SU-DHL-6 (cell line): Measurements from ENCODE around the gene AHSA1.

Source experiments
- H2AFZ ChIP-seq: fragments of 200-600 bp; sonication (generic); 2 replicates; pipeline ENCODE4 v1.6.1; 2014; ENCODE audit warnings: low read depth, mild to moderate bottlenecking, moderate library complexity, mixed read lengths, antibody characterized with exemption, low read length; ENCODE audit not compliant: severe bottlenecking
- H3F3A ChIP-seq: fragments of 200-600 bp; shearing (Covaris generic); 2 replicates; pipeline ENCODE4 v1.6.0; 2016; ENCODE audit warnings: antibody characterized with exemption, mild to moderate bottlenecking; ENCODE audit not compliant: insufficient read depth
- H3K27ac ChIP-seq: fragments of 200-600 bp; sonication (generic); 2 replicates; pipeline ENCODE4 v1.5.1; 2016; ENCODE audit warnings: low read depth, mild to moderate bottlenecking, low read length, moderate library complexity, mixed read lengths
- H3K27me3 ChIP-seq: fragments of 200-600 bp; sonication (generic), shearing (Covaris generic); 2 replicates; pipeline ENCODE4 v1.6.0; 2014; ENCODE audit warnings: mild to moderate bottlenecking, low read length
- H3K36me3 ChIP-seq: fragments of 200-600 bp; sonication (generic); 2 replicates; pipeline ENCODE4 v1.6.1; 2014; ENCODE audit warnings: mild to moderate bottlenecking, low read length, mixed read lengths
- H3K4me2 ChIP-seq: fragments of 300-600, 200-600 bp; shearing (Covaris generic), sonication (generic); 2 replicates; pipeline ENCODE4 v1.6.0; 2014; ENCODE audit warnings: low read length, low read depth, mild to moderate bottlenecking; ENCODE audit not compliant: poor library complexity, severe bottlenecking
- H3K4me3 ChIP-seq: fragments of 200-600 bp; sonication (generic); 2 replicates; pipeline ENCODE4 v1.5.1; 2014; ENCODE audit warnings: antibody characterized with exemption, low read length, mild to moderate bottlenecking, mixed read lengths; ENCODE audit not compliant: insufficient read depth, poor library complexity, severe bottlenecking
- H3K79me2 ChIP-seq: fragments of 200-600 bp; sonication (generic); 2 replicates; pipeline ENCODE4 v1.6.1; 2014; ENCODE audit warnings: mild to moderate bottlenecking, low read length, moderate library complexity; ENCODE audit not compliant: insufficient read depth
- H3K9ac ChIP-seq: fragments of 200-600 bp; sonication (generic); 2 replicates; pipeline ENCODE4 v1.7.0; 2014; ENCODE audit warnings: mild to moderate bottlenecking, low read length
- H3K9me2 ChIP-seq: fragments of 200-600 bp; sonication (generic); replicated peaks from 2 replicates; pipeline ENCODE4 v1.6.1; 2014; ENCODE audit warnings: low read length; ENCODE audit not compliant: insufficient read depth
- H3K9me3 ChIP-seq: fragments of 200-600 bp; sonication (generic); 2 replicates; pipeline ENCODE4 v1.6.1; 2014; ENCODE audit warnings: low read length, mixed read lengths; ENCODE audit not compliant: insufficient read depth
- H4K20me1 ChIP-seq: fragments of 200-600 bp; sonication (generic); 2 replicates; pipeline ENCODE4 v1.6.1; 2014; ENCODE audit warnings: low read depth, mild to moderate bottlenecking, antibody characterized with exemption, low read length, moderate library complexity, mixed read lengths
- CTCF ChIP-seq: fragments of 200-600 bp; sonication (generic); IDR thresholded peaks from one replicate; pipeline ENCODE4 v1.5.1; 2017; ENCODE audit warnings: antibody characterized with exemption, mild to moderate bottlenecking, low read length, moderate library complexity; ENCODE audit not compliant: insufficient read depth, poor library complexity, severe bottlenecking
- EZH2phosphoT487 ChIP-seq: fragments of 200-600 bp; sonication (generic), shearing (Covaris generic); conservative IDR thresholded peaks from 2 replicates; pipeline ENCODE4 v1.6.1; 2018; ENCODE audit warnings: mild to moderate bottlenecking, antibody characterized with exemption, low read length, moderate library complexity, mixed read lengths

The AHSA1 gene

DNA sequence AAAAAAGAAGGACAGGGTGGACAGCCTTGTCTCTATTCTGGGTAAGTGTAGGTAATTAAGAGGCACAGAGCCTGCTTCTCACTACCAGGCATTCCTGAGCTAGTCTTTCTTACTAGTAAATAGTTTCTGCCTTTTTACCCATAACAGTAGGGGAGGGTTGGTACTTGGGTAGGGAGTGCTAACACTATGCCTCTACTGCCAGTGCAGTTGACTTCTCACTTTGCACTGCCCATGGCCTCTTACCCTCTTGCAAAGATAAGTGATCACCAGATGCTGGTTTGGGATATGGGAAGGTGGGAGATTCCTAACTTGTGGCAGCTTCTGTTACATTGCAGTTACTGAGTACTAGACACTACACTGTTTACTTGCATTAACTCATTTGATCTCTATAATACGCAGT lies 11.6 kb downstream of the AHSA1 start:
- Histone ChIP-seq H3K4me2 (no peak overlapping the region), H3K36me3 (peaks cover 15% of the 10 kb centered on the region; the same call in 1 of the 2 replicates), H2AFZ (no peak overlapping the region), H3K27ac (no peak overlapping the region), H3K9me3 (no peaks in the 10 kb centered on the region), H3K9ac (no peak overlapping the region), H4K20me1 (no peaks in the 10 kb centered on the region), H3F3A (peaks cover 13% of the 10 kb centered on the region), H3K27me3 (no peaks in the 10 kb centered on the region), H3K4me3 (no peak overlapping the region), H3K79me2 (no peaks in the 10 kb centered on the region), H3K9me2 (no peaks in the 10 kb centered on the region)
- no peak for TF ChIP-seq EZH2phosphoT487
- TF ChIP-seq CTCF, result no peak

GRCh38 chr14:77470224-77470870 lies 12.5 kb downstream of the AHSA1 start:
- Histone ChIP-seq H3K9me3 (no peaks in the 10 kb centered on the region), H3K27ac (no peak overlapping the region), H4K20me1 (no peaks in the 10 kb centered on the region), H2AFZ (no peak overlapping the region), H3K36me3 (peaks cover 10% of the 10 kb centered on the region; the same call in 1 of the 2 replicates), H3K27me3 (no peaks in the 10 kb centered on the region), H3K4me3 (no peak overlapping the region), H3K9me2 (no peaks in the 10 kb centered on the region), H3K79me2 (no peaks in the 10 kb centered on the region), H3K9ac (no peak overlapping the region), H3K4me2 (no peak overlapping the region), H3F3A (peaks cover 13% of the 10 kb centered on the region)
- no peak for TF ChIP-seq CTCF
- no peak for TF ChIP-seq EZH2phosphoT487

DNA sequence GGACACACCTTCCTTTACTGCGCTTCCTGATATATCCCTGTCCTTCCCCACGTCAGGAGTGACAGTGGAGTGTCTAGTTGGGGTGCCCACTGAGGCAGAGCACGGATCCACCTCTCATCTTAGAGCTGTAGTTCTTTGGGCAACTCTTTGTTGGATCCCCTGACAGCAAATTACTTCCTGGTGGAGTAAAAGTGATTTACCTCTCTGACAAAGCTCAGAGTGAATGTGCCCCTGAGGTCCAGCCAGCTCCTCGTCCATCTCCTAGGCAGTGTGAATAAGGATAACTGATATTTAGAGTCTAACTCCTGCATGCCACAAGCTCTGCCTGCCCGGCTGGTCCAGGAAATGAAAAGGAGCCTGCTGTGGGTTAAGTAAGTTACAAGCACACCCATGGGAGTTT lies 16.0 kb downstream of the AHSA1 start:
- H2AFZ ChIP-seq, result no peak overlapping the region
- H3K4me2 ChIP-seq, result no peak overlapping the region
- TF ChIP-seq EZH2phosphoT487 (no peak), CTCF (no peak)
- H4K20me1 ChIP-seq, result no peaks in the 10 kb centered on the region
- no peak overlapping the region for H3K9ac ChIP-seq
- H3K4me3 ChIP-seq, result no peak overlapping the region
- H3K9me2 ChIP-seq, result no peaks in the 10 kb centered on the region
- H3K27ac ChIP-seq, result no peak overlapping the region
- no peaks in the 10 kb centered on the region for H3K27me3 ChIP-seq
- H3K9me3 ChIP-seq, result no peaks in the 10 kb centered on the region
- H3K79me2 ChIP-seq, result no peaks in the 10 kb centered on the region
- no peaks in the 10 kb centered on the region for H3K36me3 ChIP-seq
- H3F3A ChIP-seq, result peaks cover 12% of the 10 kb centered on the region
